K562 (cell line): Measurements from ENCODE around the gene TJP2. TPM values are rescaled to one million over a fixed set of nuclear protein-coding genes. Genes with fewer than 3 reads are reported as not detected.

ENCODE experiments used
- ATAC-seq: fragments of 200-7000 bp; cut with Tn5 transposase; 3 replicates; pipeline ENCODE4 v1.9.1; 2020; ENCODE audit warnings: moderate library complexity
- BruUV-seq: library from RNA; stranded (reverse); fragments of 400-500 nt; replicated peaks from 2 replicates; lab custom pipeline; 2021; lab: Mats Ljungman, UMichigan
- CTCF ChIA-PET: fragments of 300-600 bp; formaldehyde crosslinking; extraction: SDS; loops from one replicate; lab custom pipeline; 2021; ENCODE audit warnings: low intra/inter-chr PET ratio; lab: Yijun Ruan, JAX
- POLR2A ChIA-PET: fragments of 300-600, 350-650 bp; sonication (Branson Sonifier 250); formaldehyde crosslinking; extraction: SDS; loops from one replicate; lab custom pipeline; 2021; ENCODE audit warnings: antibody characterized with exemption, inconsistent platforms; lab: Yijun Ruan, JAX
- DNase-seq, 4 experiments: peaks; one replicate each; pipeline versions ENCODE4 v3.0.0 to v3.0.0-alpha.2; 2011 to 2018; ENCODE audit warnings: low spot score in 3 of 4, mixed read lengths in 3 of 4; ENCODE audit errors: extremely low read depth in 1 of 4
- FAIRE-seq: peaks from 2 replicates; lab custom pipeline; 2011; peaks lifted over from hg19 to GRCh38; lab: Jason Lieb, UNC
- H2AFZ ChIP-seq: 2 replicates; pipeline ENCODE4 v1.6.0; 2011; ENCODE audit warnings: low read depth, low read length, control low read depth, inconsistent platforms
- H3K27ac ChIP-seq: fragments of 200-600 bp; 3 replicates; pipeline ENCODE4 v1.8.0; 2011; ENCODE audit warnings: low read depth, mild to moderate bottlenecking, control low read depth, inconsistent platforms, low read length, moderate library complexity, mixed read lengths; ENCODE audit errors: extremely low read depth
- H3K27me3 ChIP-seq, 2 experiments: fragments of 300-600 bp in 1 of 2; 2 replicates in 1 of 2; 3 replicates in 1 of 2; pipeline versions ENCODE4 v1.6.0 to v1.8.0; 2011; ENCODE audit warnings: inconsistent platforms in 2 of 2, low read length in 2 of 2, mild to moderate bottlenecking in 1 of 2, mixed read lengths in 1 of 2, moderate library complexity in 1 of 2; ENCODE audit not compliant: control insufficient read depth in 2 of 2, insufficient read depth in 2 of 2
- H3K36me3 ChIP-seq: fragments of 300-600 bp; 3 replicates; pipeline ENCODE4 v1.8.0; 2011; ENCODE audit warnings: mild to moderate bottlenecking, low read length, inconsistent platforms; ENCODE audit not compliant: control insufficient read depth, insufficient read depth
- H3K4me1 ChIP-seq, 2 experiments: fragments of 200-600 bp in 1 of 2; replicated peaks in 1 of 2; 2 replicates in 1 of 2; 3 replicates in 1 of 2; pipeline versions ENCODE4 v1.5.1 to v1.8.0; 2011; ENCODE audit warnings: inconsistent platforms in 2 of 2, low read length in 2 of 2, mild to moderate bottlenecking in 1 of 2, mixed read lengths in 1 of 2, moderate library complexity in 1 of 2; ENCODE audit not compliant: control insufficient read depth in 2 of 2, insufficient read depth in 2 of 2
- H3K4me2 ChIP-seq: 2 replicates; pipeline ENCODE4 v1.6.1; 2011; ENCODE audit warnings: low read length, control low read depth, inconsistent platforms, mixed read lengths; ENCODE audit not compliant: insufficient read depth
- H3K4me3 ChIP-seq: fragments of 200-600 bp; sonication (generic), shearing (Covaris generic); 2 replicates; pipeline ENCODE4 v1.5.1; 2016; ENCODE audit warnings: control low read depth, inconsistent platforms
- H3K79me2 ChIP-seq: fragments of 200-600 bp; 3 replicates; pipeline ENCODE4 v1.8.0; 2011; ENCODE audit warnings: low read length, inconsistent platforms; ENCODE audit not compliant: control insufficient read depth, insufficient read depth
- H3K9ac ChIP-seq, 2 experiments: 2 replicates each; pipeline versions ENCODE4 v1.6.0 to v1.6.1; 2011; ENCODE audit warnings: low read depth in 2 of 2, low read length in 2 of 2, control low read depth in 1 of 2, inconsistent platforms in 1 of 2, mild to moderate bottlenecking in 1 of 2, mixed read lengths in 1 of 2; ENCODE audit not compliant: insufficient read depth in 1 of 2
- H3K9me1 ChIP-seq: one replicate; pipeline ENCODE4 v1.6.0; 2011; ENCODE audit warnings: inconsistent platforms, mild to moderate bottlenecking, low read length, moderate library complexity; ENCODE audit not compliant: control insufficient read depth, insufficient read depth
- H3K9me3 ChIP-seq: replicated peaks from 2 replicates; pipeline ENCODE4 v1.5.1; 2011; ENCODE audit warnings: low read depth, low read length, inconsistent platforms; ENCODE audit not compliant: control insufficient read depth, insufficient read depth
- H4K20me1 ChIP-seq: replicated peaks from 2 replicates; pipeline ENCODE4 v1.6.1; 2011; ENCODE audit warnings: low read length, inconsistent platforms, mixed read lengths; ENCODE audit not compliant: control insufficient read depth, insufficient read depth
- ARID4B ChIP-seq: sonication (generic); formaldehyde crosslinking; IDR thresholded peaks from 2 replicates; pipeline ENCODE4 v1.8.0; 2022; ENCODE audit warnings: mild to moderate bottlenecking, missing genetic modification reagents
- BRD9 ChIP-seq: fragments of 450-650 bp; IDR thresholded peaks from 2 replicates; pipeline ENCODE4 v1.6.1; 2018; ENCODE audit warnings: low read depth; ENCODE audit not compliant: partially characterized antibody
- CXXC5 ChIP-seq: fragments of 250-450 bp; sonication (Bioruptor Pico); IDR thresholded peaks from 2 replicates; pipeline ENCODE4 v1.8.0; 2022; ENCODE audit warnings: inconsistent platforms, mild to moderate bottlenecking, moderate library complexity
- FOXP1 ChIP-seq: sonication (generic); formaldehyde crosslinking; IDR thresholded peaks from 2 replicates; pipeline ENCODE4 v1.8.0; 2022; ENCODE audit warnings: mild to moderate bottlenecking, missing genetic modification reagents
- FOXP4 ChIP-seq: sonication (generic); formaldehyde crosslinking; IDR thresholded peaks from 2 replicates; pipeline ENCODE4 v1.8.0; 2022; ENCODE audit warnings: mild to moderate bottlenecking, missing genetic modification reagents, borderline replicate concordance
- HCFC1 ChIP-seq: IDR thresholded peaks from 2 replicates; pipeline ENCODE4 v1.6.1; 2012; ENCODE audit warnings: low read depth, low read length, improper control_type of control experiment
- IRF2 ChIP-seq: sonication (generic); formaldehyde crosslinking; IDR thresholded peaks from 2 replicates; pipeline ENCODE4 v1.8.1; 2022; ENCODE audit warnings: mild to moderate bottlenecking, missing genetic modification reagents
- KLF16 ChIP-seq: IDR thresholded peaks from 2 replicates; pipeline ENCODE4 v1.6.1; 2016; ENCODE audit warnings: antibody characterized with exemption
- LEF1 ChIP-seq: fragments of 450-650 bp; IDR thresholded peaks from 2 replicates; pipeline ENCODE4 v1.6.1; 2016; ENCODE audit warnings: mild to moderate bottlenecking
- MTA2 ChIP-seq: fragments of 450-650 bp; IDR thresholded peaks from 2 replicates; pipeline ENCODE4 v1.6.1; 2016; ENCODE audit warnings: low read depth
- PYGO2 ChIP-seq: fragments of 450-650 bp; IDR thresholded peaks from 2 replicates; pipeline ENCODE4 v1.6.1; 2016; ENCODE audit warnings: mild to moderate bottlenecking, missing genetic modification characterization, moderate library complexity, missing compliant biosample characterization
- TARDBP ChIP-seq: fragments of 450-650 bp; IDR thresholded peaks from 2 replicates; pipeline ENCODE4 v1.6.1; 2016
- TCF7L2 ChIP-seq: fragments of 150-350 bp; IDR thresholded peaks from 2 replicates; pipeline ENCODE4 v1.6.1; 2016; ENCODE audit warnings: low read depth, mild to moderate bottlenecking, low read length, moderate library complexity
- ZBTB26 ChIP-seq: fragments of 450-650 bp; formaldehyde crosslinking; IDR thresholded peaks from 2 replicates; pipeline ENCODE4 v1.4.0; 2022; ENCODE audit warnings: missing genetic modification characterization
- ZBTB7A ChIP-seq: IDR thresholded peaks from 2 replicates; pipeline ENCODE4 v1.6.1; 2011; ENCODE audit warnings: low read depth, mild to moderate bottlenecking, low read length, moderate library complexity, borderline replicate concordance; ENCODE audit not compliant: control insufficient read depth
- ZNF696 ChIP-seq: fragments of 250-450 bp; sonication (Bioruptor Pico); conservative IDR thresholded peaks from 2 replicates; pipeline ENCODE4 v1.4.0; 2020; ENCODE audit warnings: mild to moderate bottlenecking, moderate library complexity
- WGBS: fragments of 100-300 bp; shearing (Covaris generic); methylation state at CpG from one replicate; pipeline ENCODE4 v1.1.6; 2016; ENCODE audit warnings: low coverage, mixed read lengths; ENCODE audit not compliant: insufficient coverage; ENCODE audit errors: missing lambda C conversion rate; 5-methylcytosine and 5-hydroxymethylcytosine counted together
- in situ Hi-C: fragments of 300-500 bp; cut with MboI; formaldehyde crosslinking; loops from 4 replicates; pipeline ENCODE4 v1.15.0; 2018; ENCODE audit warnings: inconsistent platforms, mixed read lengths
- intact Hi-C: fragments of 100-400 bp; cut with micrococcal nuclease; formaldehyde crosslinking; loops from 2 replicates; pipeline ENCODE4 v1.14.2; 2022
- polyA plus RNA-seq, 8 experiments: library from polyadenylated mRNA; depleted of rRNA in 4 of 8; stranded (reverse) in 5 of 8; unstranded in 3 of 8; fragments of >200 nt; fragmentation: Nextera tagmentation in 2 of 8; fragmentation: Illumina TruSeq in 1 of 8; extraction: Ambion mirVana in 2 of 8; extraction: Trizol in 1 of 8; gene quantifications; 2 replicates each; pipeline versions ENCODE4 v1.2.1 to v1.2.3, GENCODE V29; 2011 to 2014; ENCODE audit warnings: inconsistent platforms in 1 of 8, missing spikeins in 1 of 8
- total RNA-seq, 7 experiments: library from RNA; depleted of rRNA in 6 of 7; stranded (reverse); fragments of >200 nt in 6 of 7; fragmentation: Illumina TruSeq in 2 of 7; extraction: Trizol in 2 of 7; gene quantifications; 2 replicates each; pipeline versions ENCODE4 v1.2.1 to v1.2.3, GENCODE V29; 2011 to 2021; ENCODE audit warnings: low replicate concordance in 1 of 7

The TJP2 gene
- total and polyA plus RNA-seq, 9 of the 15 experiments (the other 6 are each of a cell fraction or from before 2014, with no cell fraction given), result 4.0 to 24.1 (median 16.8) TPM

GRCh38 chr9:69141851-69142250, 32.2 kb upstream of the TJP2 start:
- BruUV-seq, result no TSS peak
- Histone ChIP-seq H3K79me2 (no peaks in the 10 kb centered on the region), H3K36me3 (no peaks in the 10 kb centered on the region), H3K4me2 (no peak overlapping the region), H2AFZ (no peak overlapping the region), H3K4me1 (no peaks in the 10 kb centered on the region; a peak in 1 of 5 replicates), H3K4me3 (no peak overlapping the region), H3K27ac (no peak overlapping the region), H3K27me3 (no peaks in the 10 kb centered on the region), H3K9me1 (peaks cover 3% of the 10 kb centered on the region), H3K9ac (no peak overlapping the region), H4K20me1 (no peaks in the 10 kb centered on the region), H3K9me3 (no peaks in the 10 kb centered on the region)
- POLR2A ChIA-PET, result no interaction called here
- intact Hi-C loops (loop anchor here (10.0 kb wide), 1 partner anchor 67 kb away; no protein-coding TSS in a partner anchor), in situ Hi-C loops (no loop called here)
- no peak for DNase-seq
- FAIRE-seq, result no peak
- 37% methylated on average over 4 of the region's 5 CpGs for WGBS
- CTCF ChIA-PET, result no interaction called here
- no peak for ATAC-seq
- TF ChIP-seq CXXC5 (CRISPR knock-in tag), result no peak
- TF ChIP-seq ZBTB7A, result no peak
- TF ChIP-seq MTA2, result no peak
- no peak for TF ChIP-seq TCF7L2
- no peak for TF ChIP-seq ZNF696 (CRISPR knock-in tag)
- no peak for TF ChIP-seq PYGO2 (tag)
- no peak for TF ChIP-seq HCFC1
- TF ChIP-seq LEF1, result no peak
- TF ChIP-seq FOXP4, result no peak
- no peak for TF ChIP-seq BRD9
- no peak for TF ChIP-seq FOXP1 (CRISPR knock-in tag)
- no peak for TF ChIP-seq ARID4B (CRISPR knock-in tag)
- no peak for TF ChIP-seq KLF16
- no peak for TF ChIP-seq ZBTB26
- TF ChIP-seq IRF2 (CRISPR knock-in tag), result no peak
- TF ChIP-seq TARDBP, result no peak
